Psoas muscle (tissue), 8 donors: Measurements from ENCODE around the gene ZNF280D. TPM values are rescaled to one million over a fixed set of nuclear protein-coding genes. Genes with fewer than 3 reads are reported as not detected.

Experiments
- ATAC-seq, 4 donors: fragments of 200-7000 bp; cut with Tn5 transposase; one replicate each; pipeline ENCODE4 v1.9.1; 2020; ENCODE audit warnings: moderate library complexity in 3 of 4, mild to moderate bottlenecking in 2 of 4
- DNase-seq, 2 donors: peaks; one replicate each; pipeline ENCODE4 v3.0.0-alpha.2; 2020
- H3K27ac ChIP-seq: fragments of 200-600 bp; one replicate; pipeline ENCODE4 v1.8.0; 2022
- H3K27me3 ChIP-seq, 3 donors: fragments of 200-600 bp in 1 of 3; one replicate each; pipeline versions ENCODE4 v1.6.1 to v1.8.0; 2013 to 2022; ENCODE audit warnings: low read length in 2 of 3, mild to moderate bottlenecking in 2 of 3, moderate library complexity in 1 of 3; ENCODE audit not compliant: insufficient read depth in 3 of 3
- H3K36me3 ChIP-seq, 2 donors: fragments of 200-600 bp in 1 of 2; one replicate each; pipeline versions ENCODE4 v1.6.1 to v1.8.0; 2013 to 2022; ENCODE audit warnings: low read depth in 1 of 2, mild to moderate bottlenecking in 1 of 2, moderate library complexity in 1 of 2; ENCODE audit not compliant: insufficient read depth in 1 of 2
- H3K4me1 ChIP-seq: fragments of 200-600 bp; one replicate; pipeline ENCODE4 v1.8.0; 2022
- H3K4me3 ChIP-seq: fragments of 200-600 bp; one replicate; pipeline ENCODE4 v1.8.0; 2022; ENCODE audit warnings: mild to moderate bottlenecking
- H3K9me3 ChIP-seq: fragments of 200-600 bp; one replicate; pipeline ENCODE4 v1.8.0; 2022
- CTCF ChIP-seq: fragments of 200-600 bp; IDR thresholded peaks from one replicate; pipeline ENCODE4 v1.8.0; 2022; ENCODE audit warnings: antibody characterized with exemption
- WGBS, 3 donors: extraction: QIAGEN DNeasy Blood & Tissue Kit; methylation state at CpG; one replicate each; pipeline versions ENCODE4 v1.1.6 to v1.1.7; 2013; 5-methylcytosine and 5-hydroxymethylcytosine counted together
- intact Hi-C, 2 donors: fragments of 100-400 bp; cut with DNase I; formaldehyde crosslinking; loops; one replicate each; pipeline versions ENCODE4 v1.11.0 to v1.14.2; 2022
- polyA plus RNA-seq, 3 donors: library from polyadenylated mRNA; stranded (reverse); fragments of 200-250 nt; gene quantifications; one replicate each; pipeline ENCODE4 v1.2.3, GENCODE V29; 2013
- total RNA-seq, 4 donors: library from RNA; stranded (reverse); fragmentation: NEBNext Ultra II Directional in 2 of 4; extraction: Animal tissue kit (Norgen Biotek cat#: 25700) in 2 of 4; gene quantifications; one replicate each; pipeline versions ENCODE4 v1.2.1 to v1.2.4, GENCODE V29; 2021 to 2023
- donor health status: healthy with polysubstance abuse.
- donor health status: DM: no; HTN: no; CAD: no; lungs with moderate emphysema.
- donor health status: Bipolar disorder and iron deficiency.
- donor health status: healthy.
- donor health status: DM: yes; HTN: yes; CAD: no.
- donor health status: DM: no; HTN: no; CAD: no.
- donor health status: DM: no; HTN: no; CAD: no.
- donor health status: DM: yes; HTN: yes; CAD: no.

Gene ZNF280D
- total and polyA plus RNA-seq, 7 donors = 5.3 to 25.3 (median 20.8) TPM

DNA sequence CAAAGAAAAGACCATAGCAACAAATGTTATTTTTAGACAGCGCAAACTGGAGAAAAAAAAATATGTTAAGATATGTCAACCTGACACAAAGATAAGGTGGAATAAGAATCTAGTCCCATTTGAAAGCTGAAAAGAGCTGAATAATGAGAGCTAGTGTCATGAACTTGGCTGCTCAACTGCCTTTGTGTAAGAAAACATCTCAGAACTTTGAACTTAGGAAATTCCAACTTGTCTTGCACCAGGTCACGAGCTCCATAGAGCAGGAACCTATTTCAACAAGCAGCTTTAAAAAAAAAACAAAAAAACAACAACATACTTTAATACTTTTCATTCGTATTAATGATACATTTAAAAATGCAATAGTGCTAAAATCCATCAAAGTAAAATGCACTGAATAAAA lies 79.5 kb downstream of the ZNF280D start:
- no peak for TF ChIP-seq CTCF
- ATAC-seq (no peak), DNase-seq (no peak)
- intact Hi-C loops = no loop called here
- 94 to 97% (median 95%) methylated on average over 3 of the region's 3 CpGs for WGBS, 3 donors
- Histone ChIP-seq H3K4me3 (no peak overlapping the region), H3K36me3 (peaks cover 0 to 55% of the 10 kb centered on the region in 2 donors), H3K4me1 (no peaks in the 10 kb centered on the region), H3K27me3 (no peaks in the 10 kb centered on the region), H3K9me3 (no peaks in the 10 kb centered on the region), H3K27ac (no peak overlapping the region)

- intact Hi-C loops = no loop called here
- no peaks in the 10 kb centered on the region for H3K27me3 ChIP-seq
- no peak overlapping the region for H3K4me3 ChIP-seq
- no peaks in the 10 kb centered on the region for H3K4me1 ChIP-seq
- DNase-seq (no peak), ATAC-seq (no peak)
- no peak for TF ChIP-seq CTCF
- H3K36me3 ChIP-seq = peaks cover 0 to 55% of the 10 kb centered on the region in 2 donors
- no peak overlapping the region for H3K27ac ChIP-seq
- no peaks in the 10 kb centered on the region for H3K9me3 ChIP-seq
These were observed 80.2 kb downstream of the ZNF280D start for GRCh38 chr15:56653107-56653506.

GRCh38 chr15:56648311-56648710 lies 85.0 kb downstream of the ZNF280D start:
- DNase-seq (no peak), ATAC-seq (no peak)
- H3K4me3 ChIP-seq = no peak overlapping the region
- intact Hi-C loops = no loop called here
- H3K27me3 ChIP-seq = no peaks in the 10 kb centered on the region
- H3K4me1 ChIP-seq = no peaks in the 10 kb centered on the region
- H3K36me3 ChIP-seq = peaks cover 0 to 60% of the 10 kb centered on the region in 2 donors
- H3K9me3 ChIP-seq = no peaks in the 10 kb centered on the region
- 70 to 97% (median 95%) methylated on average over 2 of the region's 2 CpGs for WGBS, 3 donors
- TF ChIP-seq CTCF = no peak
- no peak overlapping the region for H3K27ac ChIP-seq

DNA sequence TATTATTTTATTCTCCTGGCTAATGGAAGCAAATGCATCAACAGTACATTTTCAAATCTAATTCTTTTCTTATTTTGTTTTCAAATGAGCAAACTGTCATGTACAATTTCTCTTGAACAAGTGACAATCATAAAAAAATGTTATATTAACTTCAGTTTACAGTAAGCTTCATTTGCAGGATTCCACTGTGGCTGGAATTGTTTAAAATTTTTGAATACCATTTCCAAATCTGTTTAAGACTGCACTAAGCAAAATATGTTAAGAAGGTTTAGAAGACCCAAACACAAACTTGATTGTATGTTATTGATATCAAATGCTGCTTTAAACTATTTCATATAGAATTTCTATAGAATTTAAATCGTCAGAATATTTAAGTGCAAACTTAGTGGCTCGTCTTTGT lies 92.8 kb downstream of the ZNF280D start:
- DNase-seq (no peak), ATAC-seq (no peak)
- H3K4me3 ChIP-seq = no peak overlapping the region
- no peak for TF ChIP-seq CTCF
- peaks cover 0 to 25% of the 10 kb centered on the region in 2 donors for H3K36me3 ChIP-seq
- WGBS, 3 donors = 96% methylated on average over 2 of the region's 2 CpGs
- intact Hi-C loops = no loop called here
- no peak overlapping the region for H3K27ac ChIP-seq
- no peaks in the 10 kb centered on the region for H3K4me1 ChIP-seq
- no peaks in the 10 kb centered on the region for H3K27me3 ChIP-seq
- no peaks in the 10 kb centered on the region for H3K9me3 ChIP-seq

DNA sequence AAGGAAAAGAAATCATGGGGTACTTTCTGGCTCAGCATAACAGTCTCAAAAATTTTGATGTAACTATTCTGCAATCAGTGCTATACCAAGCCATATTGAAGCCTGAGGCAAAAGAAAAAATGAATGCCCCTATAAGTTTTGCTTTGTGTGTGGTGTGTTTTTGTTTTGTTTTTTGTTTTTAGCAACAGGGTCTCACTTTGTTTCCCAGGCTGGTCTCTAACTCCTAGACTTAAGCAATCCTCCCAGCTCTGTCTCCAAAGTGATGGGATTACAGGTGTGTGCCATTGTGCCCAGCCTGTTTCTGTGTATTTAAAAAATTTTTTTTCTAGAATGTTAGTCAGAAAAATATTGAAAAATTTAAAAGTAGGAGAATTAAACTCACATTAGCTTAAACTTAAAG lies 93.2 kb downstream of the ZNF280D start:
- ATAC-seq = no peak
- no peak overlapping the region for H3K27ac ChIP-seq
- DNase-seq = no peak
- TF ChIP-seq CTCF = no peak
- H3K4me3 ChIP-seq = no peak overlapping the region
- intact Hi-C loops = no loop called here
- no peaks in the 10 kb centered on the region for H3K9me3 ChIP-seq
- H3K27me3 ChIP-seq = no peaks in the 10 kb centered on the region
- H3K4me1 ChIP-seq = no peaks in the 10 kb centered on the region
- peaks cover 0 to 21% of the 10 kb centered on the region in 2 donors for H3K36me3 ChIP-seq
